GM12878 (cell line): ENCODE results near the gene CTNNA1. TPM values are rescaled to one million over a fixed set of nuclear protein-coding genes. Genes with fewer than 3 reads are reported as not detected.

Experiments used
- ATAC-seq: fragments of 200-7000 bp; cut with Tn5 transposase; 3 replicates; pipeline ENCODE4 v1.9.1; 2020; ENCODE audit warnings: mild to moderate bottlenecking, moderate library complexity
- BruUV-seq: library from RNA; stranded (reverse); fragments of 400-500 nt; replicated peaks from 2 replicates; lab custom pipeline; 2021; lab: Mats Ljungman, UMichigan
- CTCF ChIA-PET: fragments of 300-600 bp; sonication (Branson Sonifier 250); formaldehyde crosslinking; extraction: SDS; loops from one replicate; lab custom pipeline; 2021; ENCODE audit warnings: inconsistent platforms; lab: Yijun Ruan, JAX
- POLR2A ChIA-PET: fragments of 350-600 bp; formaldehyde crosslinking; extraction: SDS; loops from one replicate; lab custom pipeline; 2021; ENCODE audit warnings: inconsistent platforms; lab: Charles Lee
- RAD21 ChIA-PET: fragments of 300-600 bp; sonication (Branson Sonifier 250); formaldehyde crosslinking; loops from one replicate; lab custom pipeline; 2023; ENCODE audit warnings: antibody characterized with exemption; ENCODE audit not compliant: unreplicated experiment; lab: Charles Lee
- SMC1A ChIA-PET: fragments of 300-600 bp; sonication (Branson Sonifier 250); formaldehyde crosslinking; loops from one replicate; lab custom pipeline; 2023; ENCODE audit not compliant: unreplicated experiment, uncharacterized antibody; lab: Charles Lee
- DNase-seq: peaks from one replicate; pipeline ENCODE4 v3.0.0-alpha.2; 2011; ENCODE audit warnings: low read depth, low spot score
- FAIRE-seq: peaks from 3 replicates; lab custom pipeline; 2011; peaks lifted over from hg19 to GRCh38; lab: Jason Lieb, UNC
- H2AFZ ChIP-seq: 2 replicates; pipeline ENCODE4 v1.6.0; 2011; ENCODE audit warnings: low read depth, low read length, control low read depth; ENCODE audit not compliant: control insufficient read depth
- H3K27ac ChIP-seq: 2 replicates; pipeline ENCODE4 v1.5.1; 2011; ENCODE audit warnings: control low read depth; ENCODE audit not compliant: control insufficient read depth, insufficient read depth
- H3K27me3 ChIP-seq, 2 experiments: replicated peaks in 1 of 2; 2 replicates each; pipeline versions ENCODE4 v1.6.0 to v1.6.1; 2011; ENCODE audit warnings: low read length in 1 of 2; ENCODE audit not compliant: control insufficient read depth in 2 of 2, insufficient read depth in 2 of 2
- H3K36me3 ChIP-seq, 2 experiments: 2 replicates each; pipeline ENCODE4 v1.5.1; 2011; ENCODE audit warnings: low read length in 1 of 2; ENCODE audit not compliant: control insufficient read depth in 2 of 2, insufficient read depth in 2 of 2
- H3K4me1 ChIP-seq: 2 replicates; pipeline ENCODE4 v1.6.1; 2011; ENCODE audit warnings: mild to moderate bottlenecking, low read length, moderate library complexity, mixed read lengths; ENCODE audit not compliant: control insufficient read depth, insufficient read depth
- H3K4me2 ChIP-seq: 2 replicates; pipeline ENCODE4 v1.6.0; 2011; ENCODE audit warnings: control low read depth; ENCODE audit not compliant: control insufficient read depth, insufficient read depth
- H3K4me3 ChIP-seq: fragments of 200-600 bp; sonication (generic); 2 replicates; pipeline ENCODE4 v1.5.1; 2016
- H3K79me2 ChIP-seq: 2 replicates; pipeline ENCODE4 v1.6.0; 2011; ENCODE audit warnings: low read length; ENCODE audit not compliant: control insufficient read depth, insufficient read depth
- H3K9ac ChIP-seq: 2 replicates; pipeline ENCODE4 v1.8.0; 2011; ENCODE audit warnings: low read length, control low read depth, mixed read lengths; ENCODE audit not compliant: control insufficient read depth, insufficient read depth
- H3K9me3 ChIP-seq: replicated peaks from 3 replicates; pipeline ENCODE4 v1.5.1; 2011; ENCODE audit warnings: mild to moderate bottlenecking, low read length; ENCODE audit not compliant: control insufficient read depth, insufficient read depth
- H4K20me1 ChIP-seq: 2 replicates; pipeline ENCODE4 v1.6.0; 2011; ENCODE audit not compliant: control insufficient read depth, insufficient read depth
- EP300 ChIP-seq, 2 experiments: fragments of 150-350 bp in 1 of 2; IDR thresholded peaks; 2 replicates each; pipeline ENCODE4 v1.6.1; 2011 to 2012; ENCODE audit warnings: low read depth in 2 of 2, low read length in 2 of 2, borderline replicate concordance in 1 of 2, improper control_type of control experiment in 1 of 2, inconsistent platforms in 1 of 2; ENCODE audit not compliant: control insufficient read depth in 1 of 2
- IRF4 ChIP-seq: IDR thresholded peaks from 2 replicates; pipeline ENCODE4 v1.6.1; 2011; ENCODE audit warnings: low read depth, low read length
- LARP7 ChIP-seq: fragments of 450-650 bp; IDR thresholded peaks from 2 replicates; pipeline ENCODE4 v1.6.1; 2017; ENCODE audit warnings: mild to moderate bottlenecking
- MTA3 ChIP-seq: IDR thresholded peaks from 2 replicates; pipeline ENCODE4 v1.6.1; 2012; ENCODE audit warnings: low read length, inconsistent platforms, borderline replicate concordance
- NBN ChIP-seq: fragments of 450-650 bp; IDR thresholded peaks from 2 replicates; pipeline ENCODE4 v1.6.1; 2016
- POLR2AphosphoS5 ChIP-seq: IDR thresholded peaks from 2 replicates; pipeline ENCODE4 v1.6.1; 2011; ENCODE audit warnings: mild to moderate bottlenecking, low read length, inconsistent platforms
- RELA ChIP-seq: fragments of 450-650 bp; IDR thresholded peaks from 2 replicates; pipeline ENCODE4 v1.8.0; 2014; ENCODE audit warnings: borderline replicate concordance; ENCODE audit not compliant: partially characterized antibody
- SIN3A ChIP-seq: IDR thresholded peaks from 2 replicates; pipeline ENCODE4 v1.6.1; 2012; ENCODE audit warnings: low read depth, low read length, improper control_type of control experiment
- SKIL ChIP-seq: fragments of 450-650 bp; IDR thresholded peaks from 2 replicates; pipeline ENCODE4 v1.6.1; 2017; ENCODE audit warnings: mild to moderate bottlenecking, low read depth, inconsistent platforms; ENCODE audit not compliant: poor library complexity, severe bottlenecking
- SMAD5 ChIP-seq: IDR thresholded peaks from 2 replicates; pipeline ENCODE4 v1.6.1; 2016; ENCODE audit warnings: antibody characterized with exemption, low read depth
- SREBF1 ChIP-seq: IDR thresholded peaks from 2 replicates; pipeline ENCODE4 v1.6.1; 2012; ENCODE audit warnings: mild to moderate bottlenecking, low read length
- ZBED1 ChIP-seq: IDR thresholded peaks from 2 replicates; pipeline ENCODE4 v1.6.1; 2016; ENCODE audit warnings: borderline replicate concordance
- ZNF217 ChIP-seq: fragments of 450-650 bp; IDR thresholded peaks from 2 replicates; pipeline ENCODE4 v1.6.1; 2017; ENCODE audit warnings: antibody characterized with exemption, mild to moderate bottlenecking
- ZNF274 ChIP-seq: IDR thresholded peaks from one replicate; pipeline ENCODE4 v1.8.0; 2011; ENCODE audit not compliant: insufficient read length, insufficient read depth
- WGBS: methylation state at CpG from one replicate; pipeline ENCODE4 v1.1.6; 2016; ENCODE audit warnings: low lambda C conversion rate; ENCODE audit not compliant: insufficient replicate concordance, insufficient coverage; ENCODE audit errors: missing lambda C conversion rate; 5-methylcytosine and 5-hydroxymethylcytosine counted together
- in situ Hi-C: fragments of 300-500 bp; cut with MboI; formaldehyde crosslinking; loops from 9 replicates; pipeline ENCODE4 v1.14.3; 2018; ENCODE audit warnings: mixed read lengths
- intact Hi-C: fragments of 100-400 bp; cut with micrococcal nuclease; formaldehyde crosslinking; loops from one replicate; pipeline ENCODE4 v1.14.2; 2022; ENCODE audit not compliant: unreplicated experiment
- polyA plus RNA-seq, 11 experiments: library from polyadenylated mRNA; depleted of rRNA in 4 of 11; unstranded in 6 of 11; stranded (reverse) in 5 of 11; fragments of >200 nt; fragmentation: Nextera tagmentation in 4 of 11; fragmentation: Illumina TruSeq in 1 of 11; extraction: Ambion mirVana in 4 of 11; extraction: Trizol in 1 of 11; gene quantifications; 1 replicate in 1 of 11; 2 replicates in 10 of 11; pipeline versions ENCODE4 v1.2.1 to v1.2.3, GENCODE V29; 2011 to 2016; ENCODE audit warnings: inconsistent platforms in 2 of 11, missing spikeins in 2 of 11, low read depth in 1 of 11
- total RNA-seq, 4 experiments: library from RNA; depleted of rRNA in 3 of 4; stranded (reverse); fragments of >200 nt in 3 of 4; fragmentation: Illumina TruSeq in 1 of 4; extraction: Trizol in 1 of 4; gene quantifications; 2 replicates each; pipeline versions ENCODE4 v1.2.1 to v1.2.3, GENCODE V29; 2013 to 2021

The CTNNA1 gene
- total and polyA plus RNA-seq, 10 of the 15 experiments (the other 5 are each of a cell fraction or from before 2014, with no cell fraction given) = 32.6 to 104 (median 57.7) TPM

GRCh38 chr5:138948471-138949222 lies 195.4 kb downstream of the CTNNA1 start:
- BruUV-seq = no TSS peak
- TF ChIP-seq NBN = no peak
- no peak for TF ChIP-seq IRF4
- TF ChIP-seq SIN3A = no peak
- TF ChIP-seq EP300 (IDR thresholded peaks at IDR 0.05; ENCODE audit: borderline replicate concordance in 1 of 2, control insufficient read depth in 1 of 2, low read depth in 2 of 2, low read length in 2 of 2) = no peak
- TF ChIP-seq ZNF274 = no peak
- in situ Hi-C loops (no loop called here), intact Hi-C loops (no loop called here)
- POLR2A ChIA-PET = no interaction called here
- H4K20me1 ChIP-seq = no peaks in the 10 kb centered on the region
- no peak overlapping the region for H3K4me3 ChIP-seq
- SMC1A ChIA-PET = no interaction called here
- no peak overlapping the region for H2AFZ ChIP-seq
- no peak overlapping the region for H3K27ac ChIP-seq
- no peaks in the 10 kb centered on the region for H3K79me2 ChIP-seq
- WGBS = 91% methylated on average over 23 of the region's 23 CpGs
- no peak overlapping the region for H3K9ac ChIP-seq
- DNase-seq = no peak
- no peaks in the 10 kb centered on the region; the same call in 1 of the 2 replicates for H3K4me1 ChIP-seq
- no peak for FAIRE-seq
- no peak overlapping the region for H3K4me2 ChIP-seq
- no peak for ATAC-seq
- H3K9me3 ChIP-seq = no peaks in the 10 kb centered on the region
- CTCF ChIA-PET = no interaction called here
- no peaks in the 10 kb centered on the region for H3K27me3 ChIP-seq
- peaks cover 2 to 4% of the 10 kb centered on the region in 2 experiments; a peak in 3 of 4 replicates for H3K36me3 ChIP-seq
- RAD21 ChIA-PET = no interaction called here

GRCh38 chr5:138949223-138949574 lies 196.0 kb downstream of the CTNNA1 start:
- FAIRE-seq (no peak), DNase-seq (no peak), ATAC-seq (no peak)
- ChIA-PET SMC1A (no interaction called here), RAD21 (no interaction called here), CTCF (no interaction called here), POLR2A (no interaction called here)
- Histone ChIP-seq H3K79me2 (no peaks in the 10 kb centered on the region), H3K4me3 (no peak overlapping the region), H3K27me3 (no peaks in the 10 kb centered on the region), H3K27ac (no peak overlapping the region), H3K4me2 (no peak overlapping the region), H2AFZ (no peak overlapping the region), H3K36me3 (peaks cover 2 to 4% of the 10 kb centered on the region in 2 experiments; a peak in 3 of 4 replicates), H3K9ac (no peak overlapping the region), H3K4me1 (no peaks in the 10 kb centered on the region; the same call in 1 of the 2 replicates), H4K20me1 (no peaks in the 10 kb centered on the region), H3K9me3 (no peaks in the 10 kb centered on the region)
- no TSS peak for BruUV-seq
- intact Hi-C loops = no loop called here
- in situ Hi-C loops = no loop called here
- TF ChIP-seq LARP7 (no peak), POLR2AphosphoS5 (no peak), ZBED1 (no peak), SREBF1 (no peak), SKIL (no peak), ZNF217 (no peak), RELA (no peak), SMAD5 (no peak), MTA3 (no peak)
- WGBS = 96% methylated on average over 4 of the region's 4 CpGs
